MM.1S (cell line): ENCODE data around the gene CCNB1.

Experiments used
- EZH2 ChIP-seq: fragments of 300-600 bp; sonication (generic); optimal IDR thresholded peaks from 2 replicates; pipeline ENCODE3; 2017; ENCODE audit warnings: low read depth, mild to moderate bottlenecking, antibody characterized with exemption, low read length, mixed read lengths
- TF ChIP-seq, protein P1 (sequence below): fragments of 300-600 bp; sonication (generic); IDR thresholded peaks from 2 replicates; pipeline ENCODE4 v1.5.1; 2016; ENCODE audit warnings: antibody characterized with exemption, low read length, mixed read lengths

DNA sequence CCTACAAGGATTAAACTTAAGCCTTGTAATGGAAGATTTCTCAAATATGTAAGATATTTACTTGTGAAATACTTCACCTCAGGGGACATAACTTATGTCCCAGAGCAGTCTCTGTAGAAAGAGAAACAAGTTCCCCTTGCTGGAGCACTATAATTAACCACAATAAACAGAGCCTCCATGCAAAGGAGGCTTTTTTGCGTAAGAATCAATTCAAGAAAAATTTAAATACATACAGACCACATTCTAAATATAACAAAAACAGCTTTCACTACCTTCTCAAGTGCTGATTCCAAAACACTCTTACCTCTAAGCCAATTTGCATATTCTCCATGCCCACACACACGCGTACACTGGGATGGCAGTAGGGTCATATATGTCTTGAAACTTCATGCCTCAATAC, 30.7 kb upstream of the CCNB1 start:
- TF ChIP-seq EZH2, result no peak
- TF ChIP-seq, protein P1, sequence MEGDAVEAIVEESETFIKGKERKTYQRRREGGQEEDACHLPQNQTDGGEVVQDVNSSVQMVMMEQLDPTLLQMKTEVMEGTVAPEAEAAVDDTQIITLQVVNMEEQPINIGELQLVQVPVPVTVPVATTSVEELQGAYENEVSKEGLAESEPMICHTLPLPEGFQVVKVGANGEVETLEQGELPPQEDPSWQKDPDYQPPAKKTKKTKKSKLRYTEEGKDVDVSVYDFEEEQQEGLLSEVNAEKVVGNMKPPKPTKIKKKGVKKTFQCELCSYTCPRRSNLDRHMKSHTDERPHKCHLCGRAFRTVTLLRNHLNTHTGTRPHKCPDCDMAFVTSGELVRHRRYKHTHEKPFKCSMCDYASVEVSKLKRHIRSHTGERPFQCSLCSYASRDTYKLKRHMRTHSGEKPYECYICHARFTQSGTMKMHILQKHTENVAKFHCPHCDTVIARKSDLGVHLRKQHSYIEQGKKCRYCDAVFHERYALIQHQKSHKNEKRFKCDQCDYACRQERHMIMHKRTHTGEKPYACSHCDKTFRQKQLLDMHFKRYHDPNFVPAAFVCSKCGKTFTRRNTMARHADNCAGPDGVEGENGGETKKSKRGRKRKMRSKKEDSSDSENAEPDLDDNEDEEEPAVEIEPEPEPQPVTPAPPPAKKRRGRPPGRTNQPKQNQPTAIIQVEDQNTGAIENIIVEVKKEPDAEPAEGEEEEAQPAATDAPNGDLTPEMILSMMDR, result no peak
